ENCODE data around the gene PRELID2. TPM values are rescaled to one million over a fixed set of nuclear protein-coding genes. Genes with fewer than 3 reads are reported as not detected.

Gene PRELID2
- polyA plus RNA-seq, 1 experiment = 5.4 TPM

- Histone ChIP-seq H3K9me3 (ENCODE audit: control insufficient read depth, insufficient read depth, low read length) (no peaks in the 10 kb centered on the region), H3K27ac (ENCODE audit: low read depth, low read length) (no peak overlapping the region), H3K4me3 (ENCODE audit: low read depth, low read length) (no peak overlapping the region), H3K27me3 (ENCODE audit: control insufficient read depth, insufficient read depth, low read length) (no peaks in the 10 kb centered on the region)
- TF ChIP-seq CTCF (IDR thresholded peaks at IDR 0.05; ENCODE audit: low read depth, low read length) = no peak
- POLR2A ChIA-PET = no interaction called here
- CTCF ChIA-PET = interaction anchor here (1.0 kb wide), 1 partner anchor 8 kb away, joined by 3 read pairs; no protein-coding TSS in a partner anchor
- no peak for DNase-seq (ENCODE audit: low read depth, low spot score)
These were observed 16.5 kb downstream of the PRELID2 start for GRCh38 chr5:145818604-145819003.

DNA sequence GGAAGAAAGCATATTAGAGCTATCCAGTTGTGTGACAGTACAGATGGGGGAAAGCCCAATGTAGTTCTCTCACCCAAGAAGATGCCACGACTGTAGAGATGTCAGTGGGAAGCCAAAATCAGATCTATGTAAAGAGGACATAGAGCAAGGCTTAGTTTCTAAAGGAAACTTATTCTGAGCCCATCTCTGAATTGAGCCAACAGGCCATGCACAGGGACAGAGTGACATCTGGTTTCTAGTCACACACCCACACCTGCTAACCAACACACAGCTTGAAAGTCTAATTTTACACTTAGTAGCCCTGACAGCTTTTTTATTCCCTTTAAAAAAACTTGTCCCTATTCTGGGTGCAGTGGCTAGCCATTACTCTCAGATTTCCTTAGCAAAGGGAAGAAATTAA, 22.3 kb downstream of the PRELID2 start:
- no peaks in the 10 kb centered on the region for H3K27me3 ChIP-seq (ENCODE audit: control insufficient read depth, insufficient read depth, low read length)
- no peaks in the 10 kb centered on the region for H3K9me3 ChIP-seq (ENCODE audit: control insufficient read depth, insufficient read depth, low read length)
- CTCF ChIA-PET = interaction anchor here (0.6 to 2.6 kb wide), 6 partner anchors 9 to 1345 kb away, joined by 3 to 9 read pairs (median 3); no protein-coding TSS in a partner anchor
- DNase-seq (ENCODE audit: low read depth, low spot score) = no peak
- H3K4me3 ChIP-seq (ENCODE audit: low read depth, low read length) = no peak overlapping the region
- POLR2A ChIA-PET = no interaction called here
- no peak for TF ChIP-seq CTCF (IDR thresholded peaks at IDR 0.05; ENCODE audit: low read depth, low read length)
- H3K27ac ChIP-seq (ENCODE audit: low read depth, low read length) = no peak overlapping the region

- DNase-seq (ENCODE audit: low read depth, low spot score) = no peak
- Histone ChIP-seq H3K27ac (ENCODE audit: low read depth, low read length) (no peak overlapping the region), H3K9me3 (ENCODE audit: control insufficient read depth, insufficient read depth, low read length) (no peaks in the 10 kb centered on the region), H3K27me3 (ENCODE audit: control insufficient read depth, insufficient read depth, low read length) (no peaks in the 10 kb centered on the region), H3K4me3 (ENCODE audit: low read depth, low read length) (no peak overlapping the region)
- ChIA-PET POLR2A (no interaction called here), CTCF (interaction anchor here (0.9 to 2.6 kb wide), 6 partner anchors 8 to 1344 kb away, joined by 3 to 9 read pairs (median 4); no protein-coding TSS in a partner anchor)
- TF ChIP-seq CTCF (IDR thresholded peaks at IDR 0.05; ENCODE audit: low read depth, low read length) = peak; percentile 32
These were observed 23.1 kb downstream of the PRELID2 start for GRCh38 chr5:145811834-145812625.

DNA sequence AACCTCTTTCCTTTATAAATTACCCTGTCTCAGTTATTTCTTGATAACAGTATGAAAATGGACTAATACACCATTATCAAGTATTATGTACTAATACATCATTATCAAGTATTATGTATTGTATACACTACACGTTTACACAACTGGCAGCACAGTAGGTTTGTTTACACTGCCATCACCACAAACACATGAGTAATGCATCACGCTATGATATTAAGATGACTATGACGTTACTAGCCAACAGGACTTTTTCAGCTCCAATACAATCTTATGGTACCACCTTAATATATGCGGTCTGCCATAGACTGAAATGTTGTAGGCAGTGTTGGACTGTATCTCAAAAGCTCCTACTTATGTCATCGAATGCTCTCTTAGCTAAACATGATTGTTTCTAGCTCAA, 28.2 kb downstream of the PRELID2 start:
- no peaks in the 10 kb centered on the region for H3K27me3 ChIP-seq (ENCODE audit: control insufficient read depth, insufficient read depth, low read length)
- POLR2A ChIA-PET = no interaction called here
- no peak overlapping the region for H3K27ac ChIP-seq (ENCODE audit: low read depth, low read length)
- no peak for TF ChIP-seq CTCF (IDR thresholded peaks at IDR 0.05; ENCODE audit: low read depth, low read length)
- H3K4me3 ChIP-seq (ENCODE audit: low read depth, low read length) = no peak overlapping the region
- DNase-seq (ENCODE audit: low read depth, low spot score) = no peak
- CTCF ChIA-PET = interaction anchor here (0.6 to 2.6 kb wide), 4 partner anchors 19 to 1603 kb away, joined by 3 to 10 read pairs (median 3); no protein-coding TSS in a partner anchor
- no peaks in the 10 kb centered on the region for H3K9me3 ChIP-seq (ENCODE audit: control insufficient read depth, insufficient read depth, low read length)

GRCh38 chr5:145805819-145806218, 29.3 kb downstream of the PRELID2 start:
- no peak for DNase-seq (ENCODE audit: low read depth, low spot score)
- no peak for TF ChIP-seq CTCF (IDR thresholded peaks at IDR 0.05; ENCODE audit: low read depth, low read length)
- Histone ChIP-seq H3K9me3 (ENCODE audit: control insufficient read depth, insufficient read depth, low read length) (no peaks in the 10 kb centered on the region), H3K27ac (ENCODE audit: low read depth, low read length) (no peak overlapping the region), H3K27me3 (ENCODE audit: control insufficient read depth, insufficient read depth, low read length) (no peaks in the 10 kb centered on the region), H3K4me3 (ENCODE audit: low read depth, low read length) (no peak overlapping the region)
- ChIA-PET CTCF (interaction anchor here (2.6 kb wide), 1 partner anchor 20 kb away, joined by 10 read pairs; no protein-coding TSS in a partner anchor), POLR2A (no interaction called here)
